AG10803 (cell line): Measurements from ENCODE around the gene PTPRU.

ENCODE experiments used
- DNase-seq: peaks from one replicate; pipeline ENCODE4 v3.0.0; 2010; ENCODE audit warnings: low read depth
- H3K4me3 ChIP-seq: 2 replicates; pipeline ENCODE4 v1.5.1; 2011; ENCODE audit warnings: mild to moderate bottlenecking, low read length, control low read depth
- CTCF ChIP-seq: conservative IDR thresholded peaks from 2 replicates; pipeline ENCODE4 v1.5.1; 2011; ENCODE audit warnings: mild to moderate bottlenecking, low read length, control low read depth, inconsistent platforms

Gene PTPRU

DNA sequence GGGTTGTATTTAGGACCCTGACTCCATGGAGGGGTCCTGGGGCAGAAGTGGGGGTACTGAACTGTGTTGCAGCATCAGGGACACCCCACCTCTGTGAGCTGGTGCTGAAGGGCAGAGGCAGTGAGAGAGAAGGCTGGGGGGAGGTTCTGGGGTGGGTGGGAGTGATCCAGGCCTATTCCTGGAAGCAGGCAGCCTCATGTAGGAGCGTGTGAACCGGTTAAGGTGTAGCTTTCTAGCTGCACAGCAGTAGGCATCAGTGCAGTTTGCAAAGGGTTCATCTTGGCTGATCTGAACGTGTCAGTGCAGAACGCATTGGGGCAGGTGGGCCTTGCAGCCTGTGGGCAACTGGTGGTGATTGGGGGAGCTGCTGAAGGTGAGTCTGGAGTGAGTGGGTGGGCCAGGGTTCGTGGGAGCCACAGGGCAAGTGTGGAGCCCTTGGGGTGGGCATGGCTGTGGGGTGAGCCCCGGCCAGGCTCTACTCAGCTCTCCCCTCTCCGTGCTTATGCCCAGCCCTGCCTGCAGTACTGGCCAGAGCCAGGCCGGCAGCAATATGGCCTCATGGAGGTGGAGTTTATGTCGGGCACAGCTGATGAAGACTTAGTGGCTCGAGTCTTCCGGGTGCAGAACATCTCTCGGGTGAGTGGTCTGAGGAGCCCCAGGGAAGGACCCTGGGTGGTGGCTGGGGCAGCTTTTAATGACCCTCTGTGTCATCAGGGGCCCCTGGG is 86.7 kb downstream of the PTPRU start:
- no peak for DNase-seq
- H3K4me3 ChIP-seq: no peak overlapping the region
- TF ChIP-seq CTCF: no peak

GRCh38 chr1:29323636-29324035 is 87.3 kb downstream of the PTPRU start:
- DNase-seq: no peak
- TF ChIP-seq CTCF: no peak

GRCh38 chr1:29324202-29324601 is 87.9 kb downstream of the PTPRU start:
- DNase-seq: no peak
- no peak overlapping the region for H3K4me3 ChIP-seq
- no peak for TF ChIP-seq CTCF

More at GRCh38 chr1:29323636-29324035, 87.3 kb downstream of the PTPRU start:
- no peak overlapping the region for H3K4me3 ChIP-seq

DNA sequence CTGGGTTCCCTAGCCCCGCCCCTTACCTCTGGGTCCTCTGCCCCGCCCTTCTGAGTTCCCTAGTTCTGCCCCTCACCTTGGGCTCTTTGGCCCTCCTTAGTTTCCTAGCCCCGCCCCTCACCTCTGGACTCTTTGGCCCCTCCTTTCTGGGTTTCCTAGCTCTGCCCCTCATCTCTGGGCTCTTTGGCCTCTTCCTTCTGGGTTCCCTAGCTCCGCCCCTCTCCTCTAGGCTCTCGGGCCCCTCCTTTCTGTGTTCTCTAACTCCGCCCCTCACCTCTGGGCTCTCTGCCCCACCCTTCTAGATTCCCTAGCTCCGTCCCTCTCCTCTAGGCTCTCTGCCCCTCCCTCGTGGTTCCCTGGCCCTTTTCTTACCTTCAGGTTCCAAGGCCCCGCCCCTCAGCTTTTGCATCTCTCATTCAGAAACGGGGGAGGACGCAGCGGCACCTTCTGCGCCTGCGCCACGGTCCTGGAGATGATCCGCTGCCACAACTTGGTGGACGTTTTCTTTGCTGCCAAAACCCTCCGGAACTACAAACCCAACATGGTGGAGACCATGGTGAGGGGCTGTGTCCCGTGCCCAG is 88.5 kb downstream of the PTPRU start:
- DNase-seq: no peak
- no peak for TF ChIP-seq CTCF
- H3K4me3 ChIP-seq: no peak overlapping the region

GRCh38 chr1:29325675-29326074 is 89.4 kb downstream of the PTPRU start:
- no peak for TF ChIP-seq CTCF
- no peak for DNase-seq
- no peak overlapping the region for H3K4me3 ChIP-seq

DNA sequence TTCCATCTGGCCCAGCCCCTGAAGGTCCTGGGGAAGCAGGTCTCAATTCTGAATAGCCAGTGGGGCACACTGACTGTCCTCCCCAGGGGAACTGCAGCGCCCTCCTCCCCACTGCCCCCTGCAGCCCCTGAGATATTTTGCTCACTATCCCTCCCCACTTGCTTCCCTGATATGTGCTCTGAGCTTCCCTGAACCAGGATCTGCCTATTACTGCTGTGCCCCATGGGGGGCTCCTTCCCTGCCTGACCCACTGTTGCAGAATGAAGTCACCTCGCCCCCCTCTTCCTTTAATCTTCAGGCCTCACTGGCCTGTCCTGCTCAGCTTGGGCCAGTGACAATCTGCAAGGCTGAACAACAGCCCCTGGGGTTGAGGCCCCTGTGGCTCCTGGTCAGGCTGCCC is 89.8 kb downstream of the PTPRU start:
- DNase-seq: no peak
- no peak overlapping the region for H3K4me3 ChIP-seq
- TF ChIP-seq CTCF: no peak
